ENCODE results near the gene ACTR2.

DNA sequence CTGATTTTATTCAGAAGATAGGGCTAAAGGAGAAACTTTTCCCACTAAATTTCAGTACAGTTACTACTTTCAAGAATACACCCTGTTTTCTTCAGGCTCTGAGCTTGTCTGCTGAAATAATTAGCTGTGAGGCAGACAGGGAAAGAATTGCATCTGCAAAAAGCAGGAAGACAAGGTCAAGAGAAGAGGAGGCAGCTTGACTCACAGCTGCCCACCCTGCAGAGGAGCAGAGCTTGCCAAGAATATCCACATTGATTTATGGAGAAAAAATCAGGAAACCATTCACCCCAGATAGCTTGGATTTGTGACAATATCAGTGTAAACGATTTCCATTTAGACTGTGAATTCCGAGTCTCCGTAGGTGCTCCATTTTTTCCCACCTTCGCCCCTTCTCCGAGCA lies 49.0 kb downstream of the ACTR2 start:
- TF ChIP-seq, protein P1, sequence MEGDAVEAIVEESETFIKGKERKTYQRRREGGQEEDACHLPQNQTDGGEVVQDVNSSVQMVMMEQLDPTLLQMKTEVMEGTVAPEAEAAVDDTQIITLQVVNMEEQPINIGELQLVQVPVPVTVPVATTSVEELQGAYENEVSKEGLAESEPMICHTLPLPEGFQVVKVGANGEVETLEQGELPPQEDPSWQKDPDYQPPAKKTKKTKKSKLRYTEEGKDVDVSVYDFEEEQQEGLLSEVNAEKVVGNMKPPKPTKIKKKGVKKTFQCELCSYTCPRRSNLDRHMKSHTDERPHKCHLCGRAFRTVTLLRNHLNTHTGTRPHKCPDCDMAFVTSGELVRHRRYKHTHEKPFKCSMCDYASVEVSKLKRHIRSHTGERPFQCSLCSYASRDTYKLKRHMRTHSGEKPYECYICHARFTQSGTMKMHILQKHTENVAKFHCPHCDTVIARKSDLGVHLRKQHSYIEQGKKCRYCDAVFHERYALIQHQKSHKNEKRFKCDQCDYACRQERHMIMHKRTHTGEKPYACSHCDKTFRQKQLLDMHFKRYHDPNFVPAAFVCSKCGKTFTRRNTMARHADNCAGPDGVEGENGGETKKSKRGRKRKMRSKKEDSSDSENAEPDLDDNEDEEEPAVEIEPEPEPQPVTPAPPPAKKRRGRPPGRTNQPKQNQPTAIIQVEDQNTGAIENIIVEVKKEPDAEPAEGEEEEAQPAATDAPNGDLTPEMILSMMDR (IDR thresholded peaks at IDR 0.05; ENCODE audit: insufficient read depth, low read depth, low read length) = no peak
- TF ChIP-seq EZH2 (IDR thresholded peaks at IDR 0.05; ENCODE audit: insufficient read depth, low read length) = no peak
